Mesodermal cell (in vitro differentiated cells): ENCODE measurements around the gene GOLGA7B.

Experiments
- H3K27ac ChIP-seq: 2 replicates; pipeline ENCODE4 v1.7.0; 2013; ENCODE audit warnings: mild to moderate bottlenecking, low read depth, low read length, moderate library complexity; ENCODE audit not compliant: severe bottlenecking
- H3K36me3 ChIP-seq: 2 replicates; pipeline ENCODE4 v1.7.1; 2013; ENCODE audit warnings: mild to moderate bottlenecking, low read length, moderate library complexity; ENCODE audit not compliant: control insufficient read depth, insufficient read depth
- H3K4me1 ChIP-seq: one replicate; pipeline ENCODE4 v1.7.1; 2013; ENCODE audit warnings: mild to moderate bottlenecking, low read length; ENCODE audit not compliant: insufficient read depth, control insufficient read depth, poor library complexity, severe bottlenecking
- H3K4me3 ChIP-seq: 2 replicates; pipeline ENCODE4 v1.7.0; 2013; ENCODE audit warnings: low read length, control low read depth, mild to moderate bottlenecking; ENCODE audit not compliant: insufficient read depth, poor library complexity, severe bottlenecking; ENCODE audit errors: extremely low read depth
- H3K9me3 ChIP-seq: 2 replicates; pipeline ENCODE4 v1.7.1; 2013; ENCODE audit warnings: mild to moderate bottlenecking, low read length, moderate library complexity; ENCODE audit not compliant: control insufficient read depth
- WGBS, 2 experiments: methylation state at CpG; one replicate each; pipeline ENCODE4 v1.1.5; 2013; ENCODE audit warnings: missing lambda C conversion rate in 2 of 2; ENCODE audit not compliant: insufficient coverage in 2 of 2; 5-methylcytosine and 5-hydroxymethylcytosine counted together

GOLGA7B gene

DNA sequence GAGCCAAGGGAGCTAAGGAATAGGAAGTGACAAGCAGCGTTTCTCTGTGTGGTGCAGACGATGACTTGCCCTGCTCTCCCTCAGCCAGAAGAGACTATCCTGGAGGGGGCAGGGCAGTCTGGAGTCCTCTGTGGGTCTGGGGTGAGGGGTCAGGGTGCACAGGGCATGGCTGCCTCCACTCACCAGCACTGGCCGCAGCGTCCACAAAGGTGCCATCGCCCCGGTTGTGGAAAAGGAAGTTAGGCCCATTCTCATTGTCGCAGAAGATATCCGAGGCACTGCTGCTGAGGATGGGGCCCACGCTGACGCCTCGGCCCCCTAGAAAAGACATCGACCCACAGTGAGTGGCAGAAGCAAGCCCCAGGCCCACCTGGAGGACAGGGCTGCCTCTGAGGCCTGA lies 58.2 kb downstream of the GOLGA7B start:
- WGBS, 2 experiments, result 94 to 95% methylated on average over 10 to 12 of the region's 12 CpGs
- no peak overlapping the region for H3K4me3 ChIP-seq
- H3K36me3 ChIP-seq, result no peaks in the 10 kb centered on the region
- no peaks in the 10 kb centered on the region for H3K4me1 ChIP-seq
- H3K27ac ChIP-seq, result no peak overlapping the region
- no peaks in the 10 kb centered on the region for H3K9me3 ChIP-seq

DNA sequence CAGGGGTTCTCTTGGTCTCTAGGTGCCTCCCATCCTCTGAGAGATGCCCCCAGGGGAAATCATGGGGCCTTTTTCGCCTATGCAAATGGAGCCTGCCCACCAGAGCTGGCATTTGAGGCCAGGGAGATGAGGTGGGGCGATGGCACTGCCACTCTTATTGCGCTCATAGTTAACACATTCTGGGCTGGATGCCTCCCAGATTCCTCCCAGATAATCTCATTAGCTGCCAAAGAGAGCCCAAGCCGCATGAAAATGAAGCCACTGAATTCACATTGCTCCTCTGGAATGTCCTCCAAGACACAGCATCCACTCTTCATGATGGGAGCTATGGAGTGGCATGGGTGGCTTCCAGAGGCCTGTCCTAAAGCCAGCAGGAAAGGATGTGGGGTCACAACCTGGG lies 61.0 kb downstream of the GOLGA7B start:
- H3K36me3 ChIP-seq, result no peaks in the 10 kb centered on the region
- no peaks in the 10 kb centered on the region for H3K9me3 ChIP-seq
- H3K27ac ChIP-seq, result no peak overlapping the region
- WGBS, 2 experiments, result 89 to 93% methylated on average over 2 to 3 of the region's 4 CpGs
- no peaks in the 10 kb centered on the region for H3K4me1 ChIP-seq
- no peak overlapping the region for H3K4me3 ChIP-seq

DNA sequence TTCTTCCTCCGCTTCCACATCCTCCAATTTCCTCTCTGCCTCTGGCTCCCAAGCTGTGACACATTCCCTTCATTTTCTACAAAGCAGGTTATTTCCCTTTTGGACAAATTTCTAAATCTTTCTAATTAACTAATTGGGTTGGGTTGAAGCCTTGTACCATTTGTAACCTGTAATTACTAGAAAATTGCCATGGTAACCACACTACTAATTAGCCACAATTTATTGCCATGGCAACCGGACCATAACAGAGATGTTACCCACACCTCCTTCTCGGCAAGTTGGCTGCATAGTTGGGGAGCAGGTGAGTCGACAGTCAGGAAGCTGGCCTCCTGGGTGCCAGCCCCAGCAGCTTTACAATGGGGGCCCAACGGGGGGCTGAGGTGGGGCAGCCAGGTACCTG lies 61.6 kb downstream of the GOLGA7B start:
- Histone ChIP-seq H3K4me1 (no peaks in the 10 kb centered on the region), H3K4me3 (no peak overlapping the region), H3K36me3 (no peaks in the 10 kb centered on the region), H3K9me3 (no peaks in the 10 kb centered on the region), H3K27ac (no peak overlapping the region)
- WGBS, 2 experiments, result 80 to 83% methylated on average over 1 to 3 of the region's 5 CpGs

- Histone ChIP-seq H3K27ac (no peak overlapping the region), H3K4me3 (no peak overlapping the region), H3K36me3 (no peaks in the 10 kb centered on the region), H3K9me3 (no peaks in the 10 kb centered on the region), H3K4me1 (no peaks in the 10 kb centered on the region)
- 67 to 90% methylated on average over 1 to 2 of the region's 2 CpGs for WGBS, 2 experiments
Measured at GRCh38 chr10:97913193-97913592, 63.5 kb downstream of the GOLGA7B start.

- Histone ChIP-seq H3K27ac (no peak overlapping the region), H3K4me1 (no peaks in the 10 kb centered on the region), H3K9me3 (no peaks in the 10 kb centered on the region), H3K36me3 (no peaks in the 10 kb centered on the region), H3K4me3 (no peak overlapping the region)
- 77 to 91% methylated on average over 6 of the region's 6 CpGs for WGBS, 2 experiments
Measured at GRCh38 chr10:97913614-97914013, 64.0 kb downstream of the GOLGA7B start.

DNA sequence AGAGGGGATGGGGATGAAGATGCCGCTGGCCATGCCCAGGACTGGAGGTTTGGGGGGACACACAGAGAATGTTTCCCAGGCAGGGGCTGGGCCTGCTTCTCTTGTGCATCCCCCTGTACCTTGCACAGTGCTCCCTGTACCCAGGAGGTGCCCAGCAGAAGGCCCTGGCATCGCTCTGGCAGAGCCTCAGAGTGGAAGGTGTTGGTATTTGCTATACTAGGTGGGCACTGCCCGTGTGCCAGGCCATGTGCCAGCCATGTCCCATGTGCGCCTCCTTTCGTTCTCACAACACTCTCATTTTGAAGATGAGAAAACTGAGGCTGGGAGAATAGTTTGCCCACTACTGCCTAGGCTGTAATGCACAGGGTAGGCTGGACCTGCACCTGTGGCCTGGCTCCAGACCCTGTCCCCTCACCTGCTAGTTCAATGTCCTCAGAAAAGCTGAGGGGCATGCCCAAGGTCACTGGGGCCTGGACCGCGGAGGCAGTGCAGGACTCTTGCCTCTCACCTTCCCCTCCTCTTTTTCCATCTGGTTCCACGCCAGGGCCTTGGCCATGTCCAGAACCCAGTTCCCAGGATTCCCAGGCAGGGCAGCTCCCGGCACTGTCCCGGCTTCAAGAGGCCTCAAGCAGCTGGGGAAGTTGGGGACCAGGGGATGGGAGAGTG lies 64.7 kb downstream of the GOLGA7B start:
- H3K4me1 ChIP-seq, result no peaks in the 10 kb centered on the region
- 55 to 73% methylated on average over 4 to 5 of the region's 10 CpGs for WGBS, 2 experiments
- H3K27ac ChIP-seq, result no peak overlapping the region

DNA sequence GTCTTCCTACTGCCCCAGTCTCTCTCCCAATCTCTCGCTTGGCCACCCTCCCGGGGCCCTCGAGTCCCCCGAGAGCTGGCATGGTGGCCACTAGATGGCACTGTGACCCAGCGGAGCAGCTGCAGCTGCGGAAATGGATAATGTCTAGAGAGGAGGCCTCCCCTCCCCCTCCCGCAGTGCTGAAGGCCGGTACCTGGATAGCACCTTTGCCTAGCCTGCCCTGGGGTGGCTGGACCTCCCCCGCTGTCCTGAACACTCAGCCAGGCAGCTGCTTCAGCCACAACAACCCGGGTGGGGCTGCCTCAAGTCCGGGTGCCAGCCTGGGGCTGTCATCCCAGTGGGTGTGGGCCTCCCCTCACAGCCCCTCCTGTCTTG lies 65.2 kb downstream of the GOLGA7B start:
- H3K36me3 ChIP-seq, result no peaks in the 10 kb centered on the region
- H3K27ac ChIP-seq, result no peak overlapping the region
- no peak overlapping the region for H3K4me3 ChIP-seq
- H3K4me1 ChIP-seq, result no peaks in the 10 kb centered on the region
- no peaks in the 10 kb centered on the region for H3K9me3 ChIP-seq
- 7 to 10% methylated on average over 7 to 10 of the region's 11 CpGs for WGBS, 2 experiments

More for the DNA sequence above, 64.7 kb downstream of the GOLGA7B start:
- Histone ChIP-seq H3K4me3 (no peak overlapping the region), H3K36me3 (no peaks in the 10 kb centered on the region), H3K9me3 (no peaks in the 10 kb centered on the region)

- Histone ChIP-seq H3K36me3 (no peaks in the 10 kb centered on the region), H3K4me3 (no peak overlapping the region), H3K27ac (no peak overlapping the region), H3K4me1 (no peaks in the 10 kb centered on the region), H3K9me3 (no peaks in the 10 kb centered on the region)
- 84 to 92% methylated on average over 14 to 21 of the region's 21 CpGs for WGBS, 2 experiments
Measured at GRCh38 chr10:97915346-97916131, 65.9 kb downstream of the GOLGA7B start.

- Histone ChIP-seq H3K4me1 (no peaks in the 10 kb centered on the region), H3K4me3 (no peak overlapping the region), H3K27ac (no peak overlapping the region), H3K36me3 (no peaks in the 10 kb centered on the region), H3K9me3 (no peaks in the 10 kb centered on the region)
- WGBS, 2 experiments, result 78 to 94% methylated on average over 2 to 4 of the region's 4 CpGs
Measured at GRCh38 chr10:97916586-97916985, 66.9 kb downstream of the GOLGA7B start.

DNA sequence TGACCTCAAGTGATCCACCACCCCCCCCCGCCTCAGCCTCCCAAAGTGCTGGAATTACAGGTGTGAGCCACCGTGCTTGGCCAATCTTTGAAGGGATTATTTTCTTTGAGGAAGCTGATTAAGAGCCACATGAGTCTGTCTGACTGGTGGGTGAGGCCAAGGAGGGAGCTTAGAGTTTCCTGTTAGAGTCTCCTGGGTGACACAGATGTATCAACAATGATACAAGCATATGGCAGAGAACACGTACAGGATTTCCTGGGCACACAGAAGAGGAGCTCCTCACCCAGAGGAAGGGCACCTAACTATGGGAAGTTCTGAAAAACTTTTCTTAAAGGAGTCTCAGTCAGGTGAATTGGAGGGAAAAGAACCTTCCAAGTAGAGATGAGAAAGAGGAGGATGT lies 69.4 kb downstream of the GOLGA7B start:
- no peaks in the 10 kb centered on the region for H3K36me3 ChIP-seq
- no peak overlapping the region for H3K4me3 ChIP-seq
- no peak overlapping the region for H3K27ac ChIP-seq
- H3K9me3 ChIP-seq, result no peaks in the 10 kb centered on the region
- WGBS, 2 experiments, result 80 to 100% methylated on average over 1 to 2 of the region's 3 CpGs
- no peaks in the 10 kb centered on the region for H3K4me1 ChIP-seq

- 90 to 91% methylated on average over 2 to 4 of the region's 4 CpGs for WGBS, 2 experiments
- H3K9me3 ChIP-seq, result no peaks in the 10 kb centered on the region
- H3K36me3 ChIP-seq, result no peaks in the 10 kb centered on the region
- no peak overlapping the region for H3K4me3 ChIP-seq
- H3K27ac ChIP-seq, result no peak overlapping the region
- H3K4me1 ChIP-seq, result no peaks in the 10 kb centered on the region
Measured at GRCh38 chr10:97920865-97921264, 71.2 kb downstream of the GOLGA7B start.
